HepG2 (cell line): ENCODE results near the gene C12orf56. TPM values are rescaled to one million over a fixed set of nuclear protein-coding genes. Genes with fewer than 3 reads are reported as not detected.

Experiments used
- ATAC-seq: fragments of 200-7000 bp; cut with Tn5 transposase; 3 replicates; pipeline ENCODE4 v1.9.1; 2020; ENCODE audit warnings: mild to moderate bottlenecking, moderate library complexity
- BruUV-seq: library from RNA; stranded (reverse); fragments of 400-500 nt; replicated peaks from 2 replicates; lab custom pipeline; 2021; lab: Mats Ljungman, UMichigan
- CTCF ChIA-PET: fragments of 300-600 bp; formaldehyde crosslinking; extraction: SDS; loops from one replicate; lab custom pipeline; 2021; ENCODE audit warnings: low total read pairs, inconsistent platforms, low intra/inter-chr PET ratio; lab: Yijun Ruan, JAX
- POLR2A ChIA-PET: fragments of 350-600 bp; sonication (Branson Sonifier 250); formaldehyde crosslinking; loops from one replicate; lab custom pipeline; 2020; ENCODE audit warnings: antibody characterized with exemption, inconsistent platforms; lab: Yijun Ruan, JAX
- DNase-seq: peaks from one replicate; pipeline ENCODE4 v3.0.0-alpha.2; 2015; ENCODE audit warnings: low spot score
- FAIRE-seq: peaks from 3 replicates; lab custom pipeline; 2011; peaks lifted over from hg19 to GRCh38; lab: Jason Lieb, UNC
- H2AFZ ChIP-seq: one replicate; pipeline ENCODE4 v1.6.1; 2011; ENCODE audit warnings: low read length, inconsistent platforms
- H3K27ac ChIP-seq: fragments of 300-600 bp; 3 replicates; pipeline ENCODE4 v1.8.0; 2011; ENCODE audit warnings: mixed run types, mild to moderate bottlenecking, mixed read lengths, low read length, inconsistent platforms; ENCODE audit not compliant: insufficient read depth; ENCODE audit errors: extremely low read length
- H3K27me3 ChIP-seq, 2 experiments: fragments of 200-600 bp in 1 of 2; 2 replicates in 1 of 2; 3 replicates in 1 of 2; pipeline versions ENCODE4 v1.6.0 to v1.8.0; 2011; ENCODE audit warnings: low read length in 2 of 2, mild to moderate bottlenecking in 2 of 2, moderate library complexity in 2 of 2, inconsistent platforms in 1 of 2; ENCODE audit not compliant: insufficient read depth in 2 of 2, control insufficient read depth in 1 of 2
- H3K36me3 ChIP-seq, 2 experiments: fragments of 200-600 bp in 1 of 2; replicated peaks in 1 of 2; 2 replicates in 1 of 2; 3 replicates in 1 of 2; pipeline versions ENCODE4 v1.5.1 to v1.8.0; 2011; ENCODE audit warnings: low read length in 2 of 2, inconsistent platforms in 1 of 2; ENCODE audit not compliant: insufficient read depth in 2 of 2, control insufficient read depth in 1 of 2
- H3K4me1 ChIP-seq: 2 replicates; pipeline ENCODE4 v1.5.1; 2012; ENCODE audit warnings: low read length, inconsistent platforms; ENCODE audit not compliant: insufficient read depth
- H3K4me2 ChIP-seq: 2 replicates; pipeline ENCODE4 v1.6.0; 2011; ENCODE audit warnings: low read depth, low read length, inconsistent platforms
- H3K4me3 ChIP-seq, 3 experiments: fragments of 200-600 bp in 1 of 3; sonication (generic), shearing (Covaris generic) in 1 of 3; replicated peaks in 1 of 3; 2 replicates each; pipeline ENCODE4 v1.5.1; 2011 to 2016; ENCODE audit warnings: low read length in 3 of 3, inconsistent platforms in 2 of 3, low read depth in 2 of 3, mild to moderate bottlenecking in 2 of 3, control low read depth in 1 of 3, mixed read lengths in 1 of 3; ENCODE audit not compliant: insufficient read depth in 1 of 3
- H3K79me2 ChIP-seq: one replicate; pipeline ENCODE4 v1.6.1; 2011; ENCODE audit warnings: low read length, inconsistent platforms; ENCODE audit not compliant: insufficient read depth
- H3K9ac ChIP-seq: 2 replicates; pipeline ENCODE4 v1.6.0; 2011; ENCODE audit warnings: mild to moderate bottlenecking, low read depth, low read length, inconsistent platforms; ENCODE audit not compliant: insufficient read depth
- H3K9me3 ChIP-seq: 2 replicates; pipeline ENCODE4 v1.5.1; 2012; ENCODE audit warnings: mild to moderate bottlenecking, low read length
- H4K20me1 ChIP-seq: 2 replicates; pipeline ENCODE4 v1.6.0; 2011; ENCODE audit warnings: inconsistent platforms, mild to moderate bottlenecking, low read length, moderate library complexity; ENCODE audit not compliant: insufficient read depth
- HES4 ChIP-seq: sonication (generic); formaldehyde crosslinking; IDR thresholded peaks from 2 replicates; pipeline ENCODE4 v1.9.0; 2021; ENCODE audit warnings: mild to moderate bottlenecking, missing genetic modification reagents, borderline replicate concordance
- MAFG ChIP-seq: sonication (generic); formaldehyde crosslinking; IDR thresholded peaks from 2 replicates; pipeline ENCODE4 v1.5.1; 2020; ENCODE audit warnings: mild to moderate bottlenecking, missing genetic modification reagents
- MXD4 ChIP-seq: IDR thresholded peaks from 2 replicates; pipeline ENCODE4 v1.6.1; 2016; ENCODE audit warnings: mild to moderate bottlenecking, missing biosample characterization, missing genetic modification reagents
- NR3C1 ChIP-seq: sonication (generic); formaldehyde crosslinking; IDR thresholded peaks from 2 replicates; pipeline ENCODE4 v1.4.0; 2020; ENCODE audit warnings: missing genetic modification reagents
- SIX4 ChIP-seq: sonication (generic); formaldehyde crosslinking; IDR thresholded peaks from 2 replicates; pipeline ENCODE4 v1.4.0; 2020; ENCODE audit warnings: missing genetic modification reagents
- SRSF1 ChIP-seq: fragments of 200-400 bp; formaldehyde crosslinking; optimal IDR thresholded peaks from 2 replicates; pipeline ENCODE3; 2017; ENCODE audit warnings: mild to moderate bottlenecking, low read depth, low read length, moderate library complexity
- ZFP62 ChIP-seq: sonication (generic); formaldehyde crosslinking; IDR thresholded peaks from 2 replicates; pipeline ENCODE4 v1.4.0; 2020; ENCODE audit warnings: missing genetic modification reagents
- ZNF251 ChIP-seq: sonication (generic); formaldehyde crosslinking; IDR thresholded peaks from 2 replicates; pipeline ENCODE4 v1.9.0; 2021; ENCODE audit warnings: mild to moderate bottlenecking, missing genetic modification reagents
- ZNF354B ChIP-seq: sonication (generic); formaldehyde crosslinking; IDR thresholded peaks from 2 replicates; pipeline ENCODE4 v1.8.0; 2022; ENCODE audit warnings: mild to moderate bottlenecking, missing genetic modification reagents
- ZNF382 ChIP-seq: sonication (generic); formaldehyde crosslinking; IDR thresholded peaks from 2 replicates; pipeline ENCODE4 v1.5.0; 2020; ENCODE audit warnings: missing genetic modification reagents, mild to moderate bottlenecking, borderline replicate concordance
- ZNF547 ChIP-seq: sonication (generic); formaldehyde crosslinking; IDR thresholded peaks from 2 replicates; pipeline ENCODE4 v1.5.1; 2020; ENCODE audit warnings: mild to moderate bottlenecking, missing genetic modification reagents
- ZNF558 ChIP-seq: sonication (generic); formaldehyde crosslinking; IDR thresholded peaks from 2 replicates; pipeline ENCODE4 v1.9.0; 2022; ENCODE audit warnings: mild to moderate bottlenecking, missing genetic modification reagents, borderline replicate concordance
- ZNF562 ChIP-seq: sonication (generic); formaldehyde crosslinking; IDR thresholded peaks from 2 replicates; pipeline ENCODE4 v1.8.0; 2022; ENCODE audit warnings: missing genetic modification reagents, borderline replicate concordance
- ZNF674 ChIP-seq: sonication (generic); formaldehyde crosslinking; IDR thresholded peaks from 2 replicates; pipeline ENCODE4 v1.5.0; 2020; ENCODE audit warnings: low read depth, mild to moderate bottlenecking, missing genetic modification reagents
- ZNF850 ChIP-seq: sonication (generic); formaldehyde crosslinking; conservative IDR thresholded peaks from 2 replicates; pipeline ENCODE4 v1.9.0; 2021; ENCODE audit warnings: mild to moderate bottlenecking, missing genetic modification reagents
- WGBS: methylation state at CpG from one replicate; pipeline ENCODE4 v1.1.6; 2017; ENCODE audit warnings: low lambda C conversion rate; 5-methylcytosine and 5-hydroxymethylcytosine counted together
- in situ Hi-C: cut with HindIII; loops from 2 replicates; pipeline ENCODE4 v1.10.0; 2017; ENCODE audit warnings: low pct_unique_long_range_greater_than_20kb; ENCODE audit not compliant: extremely low pct_ligation_motif_present
- intact Hi-C: fragments of 100-400 bp; cut with micrococcal nuclease; formaldehyde crosslinking; loops from one replicate; pipeline ENCODE4 v1.10.0; 2022; ENCODE audit not compliant: unreplicated experiment
- polyA plus RNA-seq, 8 experiments: library from polyadenylated mRNA; depleted of rRNA in 3 of 8; stranded (reverse) in 7 of 8; unstranded in 1 of 8; fragments of >200 nt; fragmentation: Illumina TruSeq in 4 of 8; extraction: Trizol in 4 of 8; gene quantifications; 2 replicates each; pipeline versions ENCODE4 v1.2.1 to v1.2.3, GENCODE V29; 2011 to 2016; ENCODE audit warnings: low read depth in 4 of 8, missing spikeins in 1 of 8, mixed read lengths in 1 of 8; ENCODE audit not compliant: insufficient read depth in 1 of 8
- total RNA-seq, 5 experiments: library from RNA; depleted of rRNA; stranded (reverse); fragments of >200 nt; fragmentation: Illumina TruSeq; extraction: Trizol; gene quantifications; 2 replicates each; pipeline ENCODE4 v1.2.3, GENCODE V29; 2016; ENCODE audit warnings: low read depth in 1 of 5
- TF ChIP-seq, protein P1 (sequence below): sonication (generic); formaldehyde crosslinking; IDR thresholded peaks from 2 replicates; pipeline ENCODE4 v1.5.0; 2020; ENCODE audit warnings: missing genetic modification reagents
- TF ChIP-seq, protein P2 (sequence below): sonication (generic); formaldehyde crosslinking; IDR thresholded peaks from 2 replicates; pipeline ENCODE4 v1.4.0; 2020; ENCODE audit warnings: missing genetic modification reagents; ENCODE audit errors: not compliant biosample characterization
- TF ChIP-seq, protein P3 (sequence below): sonication (generic); formaldehyde crosslinking; IDR thresholded peaks from 2 replicates; pipeline ENCODE4 v1.8.0; 2022; ENCODE audit warnings: mild to moderate bottlenecking, missing genetic modification reagents; ENCODE audit not compliant: insufficient replicate concordance

C12orf56 gene
- total and polyA plus RNA-seq, 2 of the 13 experiments (the other 11 are each of a cell fraction or from before 2014, with no cell fraction given) = 0.07 TPM; not detected in 1

DNA sequence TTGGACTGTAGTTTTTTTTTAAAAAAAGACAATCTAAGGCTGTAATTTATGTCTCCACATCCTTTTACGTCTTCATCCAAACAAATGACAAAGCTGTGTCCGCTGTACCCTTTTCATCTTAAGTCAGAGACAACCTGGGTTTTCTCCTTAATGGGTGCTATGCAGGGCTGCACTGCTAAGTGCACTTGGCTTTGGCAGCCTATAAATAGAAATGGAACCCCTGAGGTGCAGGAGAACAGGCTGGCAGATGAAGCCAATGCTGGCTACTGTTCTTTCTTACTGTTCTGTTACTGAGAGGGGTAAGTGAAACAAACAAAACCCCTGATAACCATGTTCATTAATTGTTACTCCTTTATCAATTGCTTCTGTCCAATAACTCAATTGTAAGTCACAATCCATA lies 121.4 kb downstream of the C12orf56 start:
- Histone ChIP-seq H2AFZ (no peak overlapping the region), H3K36me3 (no peaks in the 10 kb centered on the region), H3K79me2 (no peaks in the 10 kb centered on the region)
- no TSS peak for BruUV-seq
- CTCF ChIA-PET = no interaction called here
- TF ChIP-seq, protein P1, sequence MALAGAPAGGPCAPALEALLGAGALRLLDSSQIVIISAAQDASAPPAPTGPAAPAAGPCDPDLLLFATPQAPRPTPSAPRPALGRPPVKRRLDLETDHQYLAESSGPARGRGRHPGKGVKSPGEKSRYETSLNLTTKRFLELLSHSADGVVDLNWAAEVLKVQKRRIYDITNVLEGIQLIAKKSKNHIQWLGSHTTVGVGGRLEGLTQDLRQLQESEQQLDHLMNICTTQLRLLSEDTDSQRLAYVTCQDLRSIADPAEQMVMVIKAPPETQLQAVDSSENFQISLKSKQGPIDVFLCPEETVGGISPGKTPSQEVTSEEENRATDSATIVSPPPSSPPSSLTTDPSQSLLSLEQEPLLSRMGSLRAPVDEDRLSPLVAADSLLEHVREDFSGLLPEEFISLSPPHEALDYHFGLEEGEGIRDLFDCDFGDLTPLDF (CRISPR knock-in tag) = no peak
- TF ChIP-seq ZNF558 (CRISPR knock-in tag) = no peak
- TF ChIP-seq, protein P2, sequence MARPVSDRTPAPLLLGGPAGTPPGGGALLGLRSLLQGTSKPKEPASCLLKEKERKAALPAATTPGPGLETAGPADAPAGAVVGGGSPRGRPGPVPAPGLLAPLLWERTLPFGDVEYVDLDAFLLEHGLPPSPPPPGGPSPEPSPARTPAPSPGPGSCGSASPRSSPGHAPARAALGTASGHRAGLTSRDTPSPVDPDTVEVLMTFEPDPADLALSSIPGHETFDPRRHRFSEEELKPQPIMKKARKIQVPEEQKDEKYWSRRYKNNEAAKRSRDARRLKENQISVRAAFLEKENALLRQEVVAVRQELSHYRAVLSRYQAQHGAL = no peak
- TF ChIP-seq MAFG (CRISPR knock-in tag) = no peak
- no peak for TF ChIP-seq ZNF674
- TF ChIP-seq NR3C1 (CRISPR knock-in tag) = no peak
- TF ChIP-seq ZNF562 = no peak
- TF ChIP-seq, all 625 proteins: peak for 0
- H3K9ac ChIP-seq = no peak overlapping the region
- no peaks in the 10 kb centered on the region for H3K9me3 ChIP-seq
- ATAC-seq = no peak
- intact Hi-C loops (no loop called here), in situ Hi-C loops (no loop called here)
- no peak overlapping the region for H3K4me3 ChIP-seq
- no peaks in the 10 kb centered on the region for H3K4me1 ChIP-seq
- FAIRE-seq = no peak
- H4K20me1 ChIP-seq = no peaks in the 10 kb centered on the region
- DNase-seq = no peak
- no peak overlapping the region for H3K4me2 ChIP-seq
- 50% methylated on average over 2 of the region's 2 CpGs for WGBS
- POLR2A ChIA-PET = no interaction called here
- peaks cover 0 to 12% of the 10 kb centered on the region in 2 experiments; a peak in 2 of 5 replicates for H3K27me3 ChIP-seq
- H3K27ac ChIP-seq = no peak overlapping the region

DNA sequence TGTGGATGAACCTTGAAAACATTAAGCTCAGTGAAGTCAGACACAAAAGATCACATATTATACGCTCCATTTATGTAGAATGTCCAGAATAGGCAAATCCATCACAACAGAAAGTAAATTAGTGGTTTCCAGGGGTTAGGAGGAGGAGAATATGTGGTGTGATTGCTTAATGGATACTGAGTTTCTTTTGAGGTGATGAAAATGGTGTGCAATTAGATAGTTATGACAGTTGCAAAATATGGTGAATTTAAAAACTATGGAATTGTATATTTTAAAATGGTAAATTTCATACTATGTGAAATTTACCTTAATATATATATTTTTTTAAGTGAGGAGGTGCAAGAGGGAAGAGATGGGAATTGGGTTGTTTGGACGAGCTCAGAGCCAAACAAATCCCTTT lies 122.1 kb downstream of the C12orf56 start:
- H3K4me3 ChIP-seq = no peak overlapping the region
- H3K4me2 ChIP-seq = no peak overlapping the region
- no peak for FAIRE-seq
- POLR2A ChIA-PET = no interaction called here
- no peak overlapping the region for H3K9ac ChIP-seq
- no peaks in the 10 kb centered on the region for H3K9me3 ChIP-seq
- 0% methylated on average over 2 of the region's 2 CpGs for WGBS
- DNase-seq = no peak
- H4K20me1 ChIP-seq = no peaks in the 10 kb centered on the region
- no peaks in the 10 kb centered on the region for H3K4me1 ChIP-seq
- no peak overlapping the region for H2AFZ ChIP-seq
- ATAC-seq = no peak
- H3K36me3 ChIP-seq = no peaks in the 10 kb centered on the region
- peaks cover 0 to 12% of the 10 kb centered on the region in 2 experiments; a peak in 2 of 5 replicates for H3K27me3 ChIP-seq
- in situ Hi-C loops = no loop called here
- no peaks in the 10 kb centered on the region for H3K79me2 ChIP-seq
- no peak overlapping the region for H3K27ac ChIP-seq
- CTCF ChIA-PET = no interaction called here
- no TSS peak for BruUV-seq
- intact Hi-C loops = no loop called here
- TF ChIP-seq HES4 (CRISPR knock-in tag) = no peak
- TF ChIP-seq MXD4 (CRISPR knock-in tag) = no peak
- TF ChIP-seq, protein P3, sequence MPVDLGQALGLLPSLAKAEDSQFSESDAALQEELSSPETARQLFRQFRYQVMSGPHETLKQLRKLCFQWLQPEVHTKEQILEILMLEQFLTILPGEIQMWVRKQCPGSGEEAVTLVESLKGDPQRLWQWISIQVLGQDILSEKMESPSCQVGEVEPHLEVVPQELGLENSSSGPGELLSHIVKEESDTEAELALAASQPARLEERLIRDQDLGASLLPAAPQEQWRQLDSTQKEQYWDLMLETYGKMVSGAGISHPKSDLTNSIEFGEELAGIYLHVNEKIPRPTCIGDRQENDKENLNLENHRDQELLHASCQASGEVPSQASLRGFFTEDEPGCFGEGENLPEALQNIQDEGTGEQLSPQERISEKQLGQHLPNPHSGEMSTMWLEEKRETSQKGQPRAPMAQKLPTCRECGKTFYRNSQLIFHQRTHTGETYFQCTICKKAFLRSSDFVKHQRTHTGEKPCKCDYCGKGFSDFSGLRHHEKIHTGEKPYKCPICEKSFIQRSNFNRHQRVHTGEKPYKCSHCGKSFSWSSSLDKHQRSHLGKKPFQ (CRISPR knock-in tag) = no peak
- TF ChIP-seq ZNF354B (CRISPR knock-in tag) = no peak
- no peak for TF ChIP-seq ZNF382
- TF ChIP-seq ZNF251 (CRISPR knock-in tag) = no peak
- TF ChIP-seq ZNF850 (CRISPR knock-in tag) = no peak
- TF ChIP-seq ZNF547 = no peak
- no peak for TF ChIP-seq SRSF1
- no peak for TF ChIP-seq ZFP62 (CRISPR knock-in tag)
- no peak for TF ChIP-seq SIX4 (CRISPR knock-in tag)
